A673 (cell line): Measurements from ENCODE around the gene MCM9.

ENCODE experiments used
- EZH2 ChIP-seq: fragments of 200-600 bp; sonication (generic); IDR thresholded peaks from 2 replicates; pipeline ENCODE4 v1.6.1; 2017; ENCODE audit warnings: borderline replicate concordance, low read depth, mild to moderate bottlenecking, mixed read lengths, antibody characterized with exemption, low read length; ENCODE audit not compliant: poor library complexity, severe bottlenecking
- TF ChIP-seq, protein P1 (sequence below): fragments of 300-800, 200-600 bp; sonication (generic); conservative IDR thresholded peaks from 2 replicates; pipeline ENCODE4 v1.5.1; 2017; ENCODE audit warnings: low read depth, mild to moderate bottlenecking, antibody characterized with exemption, low read length, moderate library complexity, mixed read lengths

DNA sequence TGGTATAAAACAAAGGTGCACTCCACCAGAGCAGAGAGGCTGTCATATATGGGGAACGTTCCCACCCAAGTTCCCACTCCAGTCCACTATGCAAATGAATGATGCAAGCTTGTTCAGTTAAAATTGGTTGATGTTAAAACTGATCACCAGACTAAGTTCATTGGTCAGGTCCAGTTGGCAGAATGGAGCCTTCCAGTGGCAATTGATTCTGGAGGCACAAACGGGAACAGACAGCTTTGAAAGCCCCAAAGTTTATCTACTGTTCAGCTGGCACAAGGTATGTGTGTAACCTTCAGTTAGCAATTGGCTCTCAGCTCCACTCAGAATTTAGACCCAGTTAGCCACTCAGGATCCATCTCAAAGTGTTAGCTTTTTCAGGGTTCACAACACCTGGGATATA lies 164.1 kb downstream of the MCM9 start:
- TF ChIP-seq, protein P1, sequence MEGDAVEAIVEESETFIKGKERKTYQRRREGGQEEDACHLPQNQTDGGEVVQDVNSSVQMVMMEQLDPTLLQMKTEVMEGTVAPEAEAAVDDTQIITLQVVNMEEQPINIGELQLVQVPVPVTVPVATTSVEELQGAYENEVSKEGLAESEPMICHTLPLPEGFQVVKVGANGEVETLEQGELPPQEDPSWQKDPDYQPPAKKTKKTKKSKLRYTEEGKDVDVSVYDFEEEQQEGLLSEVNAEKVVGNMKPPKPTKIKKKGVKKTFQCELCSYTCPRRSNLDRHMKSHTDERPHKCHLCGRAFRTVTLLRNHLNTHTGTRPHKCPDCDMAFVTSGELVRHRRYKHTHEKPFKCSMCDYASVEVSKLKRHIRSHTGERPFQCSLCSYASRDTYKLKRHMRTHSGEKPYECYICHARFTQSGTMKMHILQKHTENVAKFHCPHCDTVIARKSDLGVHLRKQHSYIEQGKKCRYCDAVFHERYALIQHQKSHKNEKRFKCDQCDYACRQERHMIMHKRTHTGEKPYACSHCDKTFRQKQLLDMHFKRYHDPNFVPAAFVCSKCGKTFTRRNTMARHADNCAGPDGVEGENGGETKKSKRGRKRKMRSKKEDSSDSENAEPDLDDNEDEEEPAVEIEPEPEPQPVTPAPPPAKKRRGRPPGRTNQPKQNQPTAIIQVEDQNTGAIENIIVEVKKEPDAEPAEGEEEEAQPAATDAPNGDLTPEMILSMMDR, result no peak
- no peak for TF ChIP-seq EZH2
